Heart right ventricle (tissue), 16 donors: ENCODE results near the gene STRIT1. TPM values are rescaled to one million over a fixed set of nuclear protein-coding genes. Genes with fewer than 3 reads are reported as not detected.

Source experiments
- ATAC-seq, 8 donors: fragments of 200-7000 bp; cut with Tn5 transposase; one replicate each; pipeline ENCODE4 v1.9.1; 2020; ENCODE audit warnings: mild to moderate bottlenecking in 8 of 8, moderate library complexity in 8 of 8, moderate number of reproducible peaks in 1 of 8
- DNase-seq, 2 donors: peaks; one replicate each; pipeline ENCODE4 v3.0.0-alpha.2; 2020
- H3K27ac ChIP-seq, 10 donors: fragments of 200-600 bp; sonication (generic) in 2 of 10; one replicate each; pipeline versions ENCODE4 v1.5.0 to v1.8.0; 2020 to 2022; ENCODE audit warnings: mild to moderate bottlenecking in 3 of 10
- H3K27me3 ChIP-seq, 7 donors: fragments of 200-600 bp; one replicate each; pipeline ENCODE4 v1.8.0; 2021 to 2022; ENCODE audit warnings: mild to moderate bottlenecking in 2 of 7
- H3K36me3 ChIP-seq, 9 donors: fragments of 200-600 bp; sonication (generic) in 1 of 9; one replicate each; pipeline versions ENCODE4 v1.5.0 to v1.8.0; 2020 to 2022; ENCODE audit warnings: mild to moderate bottlenecking in 2 of 9
- H3K4me1 ChIP-seq, 9 donors: fragments of 200-600 bp; sonication (generic) in 1 of 9; one replicate each; pipeline versions ENCODE4 v1.5.0 to v1.8.0; 2020 to 2022; ENCODE audit warnings: mild to moderate bottlenecking in 4 of 9
- H3K4me3 ChIP-seq, 10 donors: fragments of 200-600 bp; sonication (generic) in 2 of 10; one replicate each; pipeline versions ENCODE4 v1.5.0 to v1.8.0; 2020 to 2022; ENCODE audit warnings: mild to moderate bottlenecking in 7 of 10, moderate library complexity in 2 of 10
- H3K9me3 ChIP-seq, 11 donors: fragments of 200-600 bp in 10 of 11; sonication (generic) in 2 of 11; one replicate each; pipeline versions ENCODE4 v1.5.0 to v1.8.0; 2013 to 2022; ENCODE audit warnings: mild to moderate bottlenecking in 2 of 11, control low read depth in 1 of 11, moderate library complexity in 1 of 11
- CTCF ChIP-seq, 9 donors: fragments of 200-600 bp; sonication (generic) in 2 of 9; IDR thresholded peaks; one replicate each; pipeline versions ENCODE4 v1.5.0 to v1.8.0; 2021 to 2022; ENCODE audit warnings: antibody characterized with exemption in 9 of 9, mild to moderate bottlenecking in 5 of 9, moderate library complexity in 1 of 9
- WGBS, 2 donors: extraction: QIAGEN DNeasy Blood & Tissue Kit; methylation state at CpG; one replicate each; pipeline ENCODE4 v1.1.7; 2013; ENCODE audit warnings: inconsistent platforms in 1 of 2; 5-methylcytosine and 5-hydroxymethylcytosine counted together
- intact Hi-C, 10 donors: fragments of 100-400 bp; cut with DNase I; formaldehyde crosslinking; loops; one replicate each; pipeline versions ENCODE4 v1.11.1 to v1.14.2; 2022
- polyA plus RNA-seq, 2 donors: library from polyadenylated mRNA; stranded (reverse); fragments of 200-250 nt; gene quantifications; one replicate each; pipeline ENCODE4 v1.2.3, GENCODE V29; 2013
- total RNA-seq, 10 donors: library from RNA; stranded (reverse); fragmentation: NEBNext Ultra II Directional in 3 of 10; extraction: Animal tissue kit (Norgen Biotek cat#: 25700) in 3 of 10; gene quantifications; one replicate each; pipeline versions ENCODE4 v1.2.1 to v1.2.4, GENCODE V29; 2021 to 2023
- donor health status: Arrhythmogenic right ventricular cardiomyopathy.
- donor health status: ischemic (EF 13 %, LVEDD 7.1; RV severe dilation, severe dysfunction).
- donor health status: healthy with polysubstance abuse.
- donor health status: DM: no; HTN: yes; CAD: no.
- donor health status: DM: no; HTN: no; CAD: no.
- donor health status: ischemic (EF 25% LVEDD 6.9; RV normal size, moderate dysfunction).
- donor health status: ischemic (EF 25% LVEDD 5.7; RV mildly dilated, moderate dysfunction).
- donor health status: healthy.
- donor health status: DM: yes; HTN: yes; CAD: no.
- donor health status: Ischemic cardiomyopathy.
- donor health status: ischemic (EF 35%, LVEDD 5.7; RV mildly dilated, moderate dysfunction).
- donor health status: nonischemic (EF 11% LVEDD 7.7; RV severe dilation, severe dysfunction).
- donor health status: DM: yes; HTN: yes; CAD: no.
- donor health status: PGD.
- donor health status: ischemic (EF 29% LVEDD 5.4; RV normal size, mild dysfunction).
- donor health status: nonischemic (EF 23%, LVEDD 6.1; RV moderate dilation, normal function).

STRIT1 gene
- total and polyA plus RNA-seq, 12 donors, result 0.26 to 5.6 (median 1.2) TPM; not detected in 1

- H3K4me3 ChIP-seq, result no peak overlapping the region
- intact Hi-C loops, result no loop called here
- WGBS, 2 donors, result 71 to 73% methylated on average over 2 of the region's 2 CpGs
- no peak overlapping the region for H3K27ac ChIP-seq
- H3K27me3 ChIP-seq, result no peaks in the 10 kb centered on the region
- ATAC-seq, result no peak
- no peak for DNase-seq
- H3K36me3 ChIP-seq, result no peaks in the 10 kb centered on the region
- no peak for TF ChIP-seq CTCF (IDR thresholded peaks at IDR 0.05)
- H3K9me3 ChIP-seq, result peaks cover 0 to 7% (median 0%) of the 10 kb centered on the region in 11 donors
- H3K4me1 ChIP-seq, result no peaks in the 10 kb centered on the region
These were observed 39.0 kb downstream of the STRIT1 start for GRCh38 chr3:155254445-155254844.

DNA sequence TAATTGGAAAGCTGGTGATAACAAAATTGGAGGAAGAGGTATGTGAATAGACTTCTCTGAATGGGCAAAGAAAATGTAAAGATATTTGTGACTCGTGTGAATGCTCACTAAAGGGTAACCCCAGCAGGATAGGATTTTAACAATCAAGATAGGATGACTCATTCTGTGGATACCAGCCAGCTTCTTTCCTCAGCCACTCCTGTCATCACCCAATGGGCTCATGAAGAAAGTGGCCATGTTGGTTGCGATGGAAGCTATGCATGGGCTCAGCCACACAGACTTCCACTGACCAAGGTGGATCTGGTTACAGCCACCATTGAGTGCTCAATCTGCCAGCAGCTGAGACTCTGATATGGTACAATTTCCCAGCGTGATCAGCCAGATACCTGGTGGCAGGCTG lies 40.9 kb downstream of the STRIT1 start:
- DNase-seq (no peak), ATAC-seq (no peak)
- no peak for TF ChIP-seq CTCF (IDR thresholded peaks at IDR 0.05)

DNA sequence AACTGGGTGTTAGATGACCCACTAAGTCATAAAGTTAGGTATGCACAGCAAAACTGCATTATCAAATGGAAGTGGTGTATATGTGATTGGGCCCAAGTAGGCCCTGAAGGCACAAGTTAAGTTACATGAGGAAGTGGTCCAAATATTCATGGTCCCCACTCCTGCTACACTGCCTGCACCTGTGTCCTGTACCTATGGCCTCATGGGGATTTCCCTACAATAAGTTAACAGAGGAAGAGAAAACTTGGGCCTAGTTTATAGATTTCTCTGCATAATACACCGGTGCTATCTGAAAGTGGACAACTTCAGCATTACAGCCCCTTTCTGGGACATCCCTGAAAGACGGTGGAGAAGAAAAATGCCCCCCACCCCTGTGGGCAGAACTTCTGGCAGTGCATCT lies 41.5 kb downstream of the STRIT1 start:
- DNase-seq (no peak), ATAC-seq (no peak)
- H3K4me3 ChIP-seq, result no peak overlapping the region
- intact Hi-C loops, result no loop called here
- H3K4me1 ChIP-seq, result no peaks in the 10 kb centered on the region
- H3K27me3 ChIP-seq, result no peaks in the 10 kb centered on the region
- TF ChIP-seq CTCF (IDR thresholded peaks at IDR 0.05), result no peak
- peaks cover 0 to 17% (median 0%) of the 10 kb centered on the region in 11 donors for H3K9me3 ChIP-seq
- no peak overlapping the region for H3K27ac ChIP-seq
- WGBS, 2 donors, result 44 to 46% methylated on average over 2 of the region's 2 CpGs
- no peaks in the 10 kb centered on the region for H3K36me3 ChIP-seq

More for the DNA sequence above, 40.9 kb downstream of the STRIT1 start:
- H3K4me3 ChIP-seq, result no peak overlapping the region
- no peaks in the 10 kb centered on the region for H3K36me3 ChIP-seq
- 68 to 69% methylated on average over 3 of the region's 3 CpGs for WGBS, 2 donors
- peaks cover 0 to 17% (median 0%) of the 10 kb centered on the region in 11 donors for H3K9me3 ChIP-seq
- H3K27ac ChIP-seq, result no peak overlapping the region
- no peaks in the 10 kb centered on the region for H3K4me1 ChIP-seq
- intact Hi-C loops, result no loop called here
- no peaks in the 10 kb centered on the region for H3K27me3 ChIP-seq

DNA sequence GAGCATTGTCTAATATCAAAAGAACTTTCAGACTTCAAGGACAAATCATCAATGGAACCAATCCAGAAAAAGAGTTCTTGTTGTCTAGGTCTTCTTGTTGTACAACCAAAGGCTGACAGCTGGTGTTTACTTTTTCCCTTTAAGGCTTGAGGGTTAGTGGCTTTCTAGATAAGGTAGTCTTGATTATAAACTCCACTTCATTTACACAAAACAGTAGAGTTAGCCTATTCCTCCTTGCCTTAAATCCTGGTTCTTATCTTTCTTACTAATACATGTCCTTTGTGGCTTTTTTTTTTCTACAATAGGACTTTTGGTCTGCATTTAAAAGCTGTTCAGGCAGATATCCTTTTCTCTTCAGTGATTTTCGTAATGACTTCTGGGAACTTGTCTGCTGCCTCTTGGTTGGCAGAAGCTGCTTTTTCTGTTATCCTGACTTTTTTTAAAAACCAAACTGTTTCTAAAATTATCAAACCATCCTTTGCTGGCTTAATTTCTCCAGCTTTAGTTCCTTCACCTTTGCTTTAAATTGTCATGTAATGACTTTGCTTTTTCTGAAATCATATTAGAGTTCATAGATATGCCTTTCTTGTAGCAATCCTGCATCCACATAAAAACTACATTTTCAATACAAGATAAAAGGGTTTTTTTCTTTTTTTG lies 44.8 kb downstream of the STRIT1 start:
- whole genome bisulfite sequencing, 2 donors, result 66 to 76% methylated on average over 1 of the region's 1 CpG
- DNase-seq, result no peak
- H3K4me1 ChIP-seq, result peaks cover 0 to 5% (median 0%) of the 10 kb centered on the region in 9 donors
- intact Hi-C loops, result no loop called here
- TF ChIP-seq CTCF (IDR thresholded peaks at IDR 0.05), result no peak
- no peak overlapping the region for H3K4me3 ChIP-seq
- no peak for ATAC-seq
- no peak overlapping the region for H3K27ac ChIP-seq
- no peaks in the 10 kb centered on the region for H3K27me3 ChIP-seq
- peaks cover 0 to 17% (median 0%) of the 10 kb centered on the region in 11 donors for H3K9me3 ChIP-seq
- no peaks in the 10 kb centered on the region for H3K36me3 ChIP-seq
